Measurements from ENCODE around the gene HYAL1. TPM values are rescaled to one million over a fixed set of nuclear protein-coding genes. Genes with fewer than 3 reads are reported as not detected.

The HYAL1 gene
- total and polyA plus RNA-seq, 4 donors, result 1.6 to 51.2 (median 26.2) TPM

GRCh38 chr3:50327943-50328691 is 24.7 kb upstream of the HYAL1 start, which contains the start of gene TUSC2:
TUSC2 (minus strand) TSS chr3:50328223; CDS start chr3:50328099, 124 bp downstream.
- Histone ChIP-seq H3K4me3 (peak within 1 kb of the TSS; percentile 86), H3K36me3 (ENCODE audit: control insufficient read depth in 4 of 4, insufficient read depth in 4 of 4, low read length in 4 of 4) (peaks cover 27 to 46% (median 32%) of the 10 kb centered on the region in 4 donors), H3K27ac (ENCODE audit: low read depth in 1 of 2, low read length in 1 of 2) (peak within 1 kb of the TSS; percentile 82 to 89), H3K4me1 (ENCODE audit: control insufficient read depth in 5 of 5, insufficient read depth in 5 of 5, low read length in 5 of 5) (peaks cover 2 to 23% (median 9%) of the 10 kb centered on the region in 5 donors), H3K27me3 (ENCODE audit: control insufficient read depth in 3 of 3, insufficient read depth in 3 of 3, low read length in 2 of 3) (no peaks in the 10 kb centered on the region), H3K9me3 (ENCODE audit: control insufficient read depth in 4 of 4, insufficient read depth in 3 of 4, low read length in 3 of 4) (no peaks in the 10 kb centered on the region), H3K9ac (ENCODE audit: insufficient read depth in 1 of 2, low read length in 2 of 2) (peak within 1 kb of the TSS; percentile 57 to 62)
- no peak for TF ChIP-seq CTCF (IDR thresholded peaks at IDR 0.05; ENCODE audit: control extremely low read depth, extremely low read depth)
- ATAC-seq (ENCODE audit: insufficient read depth, low FRiP score), result peak; percentile 90
- WGBS, 2 donors, result 2 to 3% methylated on average over 55 of the region's 55 CpGs
- peak; percentile 96 to 98 (median 98) for DNase-seq

GRCh38 chr3:50327129-50327528 is 23.8 kb upstream of the HYAL1 start:
- Histone ChIP-seq H3K4me1 (ENCODE audit: control insufficient read depth in 5 of 5, insufficient read depth in 5 of 5, low read length in 5 of 5) (peaks cover 2 to 32% (median 12%) of the 10 kb centered on the region in 5 donors), H3K36me3 (ENCODE audit: control insufficient read depth in 4 of 4, insufficient read depth in 4 of 4, low read length in 4 of 4) (peaks cover 26 to 41% (median 30%) of the 10 kb centered on the region in 4 donors), H3K9ac (ENCODE audit: insufficient read depth in 1 of 2, low read length in 2 of 2) (peak overlapping the region in 1 of 2 donors; percentile 62), H3K4me3 (peak overlapping the region; percentile 86), H3K27me3 (ENCODE audit: control insufficient read depth in 3 of 3, insufficient read depth in 3 of 3, low read length in 2 of 3) (no peaks in the 10 kb centered on the region), H3K27ac (ENCODE audit: low read depth in 1 of 2, low read length in 1 of 2) (peak overlapping the region in 1 of 2 donors; percentile 89), H3K9me3 (ENCODE audit: control insufficient read depth in 4 of 4, insufficient read depth in 3 of 4, low read length in 3 of 4) (no peaks in the 10 kb centered on the region)
- ATAC-seq (ENCODE audit: insufficient read depth, low FRiP score) (no peak), DNase-seq (no peak)
- TF ChIP-seq CTCF (IDR thresholded peaks at IDR 0.05; ENCODE audit: control extremely low read depth, extremely low read depth), result no peak
- WGBS, 2 donors, result 73 to 74% methylated on average over 4 of the region's 4 CpGs

GRCh38 chr3:50326182-50326541 is 22.8 kb upstream of the HYAL1 start:
- H3K9me3 ChIP-seq (ENCODE audit: control insufficient read depth in 4 of 4, insufficient read depth in 3 of 4, low read length in 3 of 4), result no peaks in the 10 kb centered on the region
- no peak for ATAC-seq (ENCODE audit: insufficient read depth, low FRiP score)
- no peak overlapping the region for H3K27ac ChIP-seq (ENCODE audit: low read depth in 1 of 2, low read length in 1 of 2)
- peaks cover 2 to 36% (median 13%) of the 10 kb centered on the region in 5 donors for H3K4me1 ChIP-seq (ENCODE audit: control insufficient read depth in 5 of 5, insufficient read depth in 5 of 5, low read length in 5 of 5)
- peaks cover 17 to 31% (median 21%) of the 10 kb centered on the region in 4 donors for H3K36me3 ChIP-seq (ENCODE audit: control insufficient read depth in 4 of 4, insufficient read depth in 4 of 4, low read length in 4 of 4)
- H3K27me3 ChIP-seq (ENCODE audit: control insufficient read depth in 3 of 3, insufficient read depth in 3 of 3, low read length in 2 of 3), result no peaks in the 10 kb centered on the region
- no peak for DNase-seq
- no peak overlapping the region for H3K4me3 ChIP-seq
- TF ChIP-seq CTCF (IDR thresholded peaks at IDR 0.05; ENCODE audit: control extremely low read depth, extremely low read depth), result no peak
- no peak overlapping the region for H3K9ac ChIP-seq (ENCODE audit: insufficient read depth in 1 of 2, low read length in 2 of 2)
- WGBS, 2 donors, result 94% methylated on average over 8 of the region's 8 CpGs
